Hippocampal formation (tissue), 2 donors: Measurements from ENCODE around the gene DZIP1L.

Experiments used
- DNase-seq, 2 donors: peaks; one replicate each; lab custom pipeline; 2025; lab: John Stamatoyannopoulos, UW

DZIP1L gene

GRCh38 chr3:138068579-138069174 is 46.7 kb downstream of the DZIP1L start:
- DNase-seq, result peak; percentile 55 to 74

DNA sequence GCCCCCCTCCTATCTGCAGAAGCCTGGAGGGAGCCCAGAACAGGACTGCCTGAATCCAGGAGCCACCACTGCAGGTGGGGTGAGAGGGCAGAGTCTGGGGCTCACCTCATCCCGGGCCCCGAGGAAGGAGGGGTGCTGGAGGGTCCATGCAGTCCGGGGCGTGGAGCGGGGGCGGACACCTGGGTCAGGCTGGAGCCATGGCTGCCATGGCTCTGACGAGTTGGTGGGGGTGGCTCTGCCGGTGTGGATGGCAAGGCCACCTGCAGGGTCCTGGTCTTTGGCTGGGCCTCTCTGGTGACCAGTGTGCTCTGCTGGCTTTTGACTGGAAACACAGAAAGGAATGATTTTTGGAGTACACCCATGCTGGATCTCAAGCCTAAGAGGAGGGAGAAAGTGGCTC is 47.4 kb downstream of the DZIP1L start:
- no peak for DNase-seq

DNA sequence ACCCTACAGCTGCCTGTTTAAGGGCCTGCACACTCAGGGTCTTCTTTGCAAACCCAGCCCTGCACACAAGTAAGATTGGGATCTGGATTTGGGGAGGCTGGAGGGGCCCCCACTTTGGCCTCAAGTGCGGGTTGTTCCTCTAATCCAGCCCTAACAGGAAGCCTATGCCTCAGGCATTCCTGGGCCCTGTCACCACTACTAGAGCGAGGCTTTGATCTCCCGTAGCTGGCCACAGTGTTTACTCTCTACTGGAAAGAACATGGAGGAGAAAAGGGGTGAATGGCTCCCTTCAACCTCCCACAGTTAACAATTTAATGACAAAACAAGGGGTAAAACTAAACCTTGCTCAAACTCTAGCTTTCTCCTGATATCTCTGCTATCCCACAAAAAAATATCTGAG is 48.4 kb downstream of the DZIP1L start:
- no peak for DNase-seq

- no peak for DNase-seq
Measured at GRCh38 chr3:138066383-138066782, 49.0 kb downstream of the DZIP1L start.

DNA sequence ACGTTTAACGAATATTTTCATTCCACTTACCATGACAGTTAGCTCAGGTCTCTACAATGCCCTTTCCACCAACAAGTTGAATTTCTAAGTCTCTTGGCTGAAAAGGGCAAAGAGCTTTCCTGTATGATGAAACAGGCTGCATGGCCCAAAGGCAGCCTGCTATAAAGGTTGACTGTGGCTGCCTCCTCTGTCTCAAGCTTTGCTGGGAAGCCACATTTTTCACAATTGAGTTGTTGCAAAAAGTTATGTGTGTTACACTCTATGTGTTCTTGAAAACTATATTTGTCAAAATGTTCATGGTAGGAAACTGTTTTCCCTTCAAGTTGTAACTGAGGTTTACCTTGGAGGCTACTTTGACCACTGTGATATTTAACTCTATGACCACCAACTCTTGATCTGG is 49.5 kb downstream of the DZIP1L start:
- DNase-seq, result no peak

GRCh38 chr3:138063416-138063815 is 52.0 kb downstream of the DZIP1L start:
- DNase-seq, result no peak

- no peak for DNase-seq
Measured at GRCh38 chr3:138062626-138063025, 52.8 kb downstream of the DZIP1L start.

- DNase-seq, result no peak
Measured at GRCh38 chr3:138062037-138062436, 53.4 kb downstream of the DZIP1L start.

DNA sequence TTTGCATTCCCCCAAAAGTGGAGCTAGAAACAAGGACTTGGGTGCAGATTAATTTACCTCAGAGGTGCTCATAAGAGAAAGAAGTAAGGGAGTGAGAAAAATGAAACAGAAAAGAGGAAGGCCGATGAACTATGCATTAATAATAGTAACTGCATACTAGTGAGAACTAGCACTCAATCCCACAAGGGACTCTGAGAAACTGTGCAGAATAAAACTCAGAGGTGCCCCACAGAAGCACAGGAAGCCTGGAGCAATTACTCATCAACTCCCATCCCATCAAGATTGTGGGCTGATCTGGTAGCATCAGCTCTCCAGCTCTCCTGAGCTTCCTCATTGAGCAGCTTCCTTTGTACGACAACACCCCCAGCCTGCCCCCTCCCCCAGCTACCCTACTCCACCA is 54.6 kb downstream of the DZIP1L start:
- no peak for DNase-seq

DNA sequence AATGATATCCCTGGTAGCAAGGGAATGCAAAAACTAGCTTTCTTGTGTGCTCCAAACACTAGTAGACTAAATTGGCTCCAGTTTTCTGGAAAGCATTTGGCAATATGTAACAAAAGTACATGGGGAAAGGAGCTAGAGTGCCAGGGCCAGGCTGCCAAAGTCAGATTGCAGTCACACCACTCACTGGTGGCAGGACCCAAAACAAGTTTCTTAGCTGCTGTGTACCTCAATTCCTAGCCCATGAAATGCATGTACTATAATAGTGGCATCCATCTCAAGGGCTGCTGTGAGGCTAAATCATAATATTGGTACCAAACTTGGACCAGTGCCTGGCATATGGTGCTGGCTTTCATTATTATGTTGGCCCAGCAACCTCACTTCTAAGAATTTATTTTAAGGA is 56.1 kb downstream of the DZIP1L start:
- no peak for DNase-seq

DNA sequence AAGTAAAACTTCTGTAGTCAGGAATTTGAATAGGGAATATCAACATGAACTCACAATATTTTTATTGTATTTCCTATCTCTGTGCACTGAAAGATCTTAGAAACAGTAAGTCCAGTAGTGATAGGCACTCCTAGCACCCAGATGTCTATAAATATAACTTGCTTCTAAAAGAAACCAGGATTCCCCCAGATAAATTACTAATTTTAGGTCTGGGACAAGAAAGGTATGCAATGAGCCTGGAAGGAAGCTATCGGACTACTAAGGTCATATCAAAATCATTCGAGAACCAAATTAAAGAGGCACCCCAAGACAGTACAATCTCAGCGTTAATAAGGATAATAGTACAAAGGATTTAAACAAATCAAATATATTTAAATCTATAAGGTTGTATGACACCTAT is 58.0 kb downstream of the DZIP1L start:
- no peak for DNase-seq

DNA sequence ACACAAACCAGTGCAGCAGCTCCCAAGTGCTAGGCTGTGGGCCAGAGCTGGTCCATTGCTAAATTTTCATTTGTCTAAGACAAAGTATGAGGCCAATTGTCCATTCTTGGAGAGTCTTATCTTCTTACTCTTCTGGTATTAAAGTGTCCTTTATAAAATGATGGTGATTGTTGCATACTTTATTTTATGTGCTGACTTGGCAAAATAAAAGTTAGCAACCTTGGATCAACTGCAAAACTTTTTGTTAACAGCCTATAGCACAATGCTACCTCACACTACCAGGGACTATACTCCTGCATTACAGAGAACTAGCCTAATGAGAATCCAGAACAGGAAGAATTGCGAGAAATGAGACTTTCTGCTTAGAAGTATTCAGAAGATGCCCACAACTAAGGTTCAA is 61.4 kb downstream of the DZIP1L start:
- DNase-seq, result no peak

GRCh38 chr3:138051947-138052802 is 63.2 kb downstream of the DZIP1L start:
- no peak for DNase-seq

- no peak for DNase-seq
Measured at GRCh38 chr3:138049157-138049919, 66.1 kb downstream of the DZIP1L start.

DNA sequence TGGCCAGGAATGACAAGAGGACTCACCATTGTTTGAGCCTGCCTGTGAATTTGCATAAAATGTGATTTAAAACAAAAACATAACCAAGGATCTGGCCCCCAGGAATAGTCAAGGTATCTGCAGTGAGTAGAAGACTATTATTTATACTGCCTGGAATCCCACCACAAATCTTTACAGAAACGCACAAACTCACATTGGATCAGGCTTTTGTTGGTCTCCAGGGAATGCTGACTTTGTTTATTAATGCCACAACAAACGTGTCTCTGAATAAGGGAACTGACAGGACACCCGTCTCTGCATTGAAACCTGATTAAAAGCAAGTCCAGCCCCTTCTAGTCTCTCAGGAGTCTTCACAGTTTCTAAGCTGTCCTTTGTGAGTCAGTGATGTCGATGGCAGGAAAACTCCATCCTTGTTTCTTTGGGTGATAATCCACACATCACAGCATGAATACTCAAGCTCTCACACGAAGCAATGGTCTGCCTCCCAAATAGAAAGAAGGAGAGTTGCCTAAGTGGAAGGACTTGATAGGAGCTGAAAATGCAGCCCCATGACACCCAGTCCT is 67.7 kb downstream of the DZIP1L start:
- no peak for DNase-seq

DNA sequence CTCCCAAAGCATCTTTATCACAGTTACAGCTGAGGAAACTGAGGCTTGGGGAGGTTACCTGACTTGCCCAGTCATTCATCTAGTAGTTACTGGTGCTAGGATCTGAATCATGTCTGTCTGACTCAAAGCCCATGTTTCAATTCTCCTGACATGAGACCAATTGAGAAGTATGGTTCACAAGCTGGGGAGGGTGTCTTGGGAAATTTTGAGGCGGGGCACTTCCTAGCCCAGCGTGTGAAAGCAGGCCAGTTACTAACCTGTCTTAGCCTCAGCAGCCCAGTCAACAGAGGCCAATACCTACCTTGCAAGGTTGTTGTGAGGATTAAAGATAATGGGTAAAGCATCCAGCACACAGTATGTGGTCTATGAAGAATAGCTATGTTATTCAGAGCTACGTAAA is 68.5 kb downstream of the DZIP1L start:
- no peak for DNase-seq

DNA sequence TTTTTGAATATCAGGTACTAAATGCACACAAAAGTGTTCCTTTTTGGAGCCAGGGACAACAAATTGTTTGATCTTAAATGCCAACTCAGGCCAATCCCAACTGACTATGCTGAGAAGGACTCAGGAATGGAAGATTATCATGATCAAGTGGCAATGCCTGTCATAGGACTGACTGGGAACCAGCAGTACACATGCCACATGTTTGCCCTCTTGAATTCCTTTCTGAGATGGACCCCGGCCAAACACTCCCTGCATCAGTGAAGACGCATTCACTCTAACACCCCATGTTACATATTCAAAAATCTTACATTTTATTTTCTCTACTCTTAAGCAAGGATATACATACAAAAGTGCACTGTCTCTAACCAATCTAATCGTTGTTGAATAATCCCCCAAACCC is 69.3 kb downstream of the DZIP1L start:
- no peak for DNase-seq

- DNase-seq, result no peak
Measured at GRCh38 chr3:138043266-138044029, 72.0 kb downstream of the DZIP1L start.

DNA sequence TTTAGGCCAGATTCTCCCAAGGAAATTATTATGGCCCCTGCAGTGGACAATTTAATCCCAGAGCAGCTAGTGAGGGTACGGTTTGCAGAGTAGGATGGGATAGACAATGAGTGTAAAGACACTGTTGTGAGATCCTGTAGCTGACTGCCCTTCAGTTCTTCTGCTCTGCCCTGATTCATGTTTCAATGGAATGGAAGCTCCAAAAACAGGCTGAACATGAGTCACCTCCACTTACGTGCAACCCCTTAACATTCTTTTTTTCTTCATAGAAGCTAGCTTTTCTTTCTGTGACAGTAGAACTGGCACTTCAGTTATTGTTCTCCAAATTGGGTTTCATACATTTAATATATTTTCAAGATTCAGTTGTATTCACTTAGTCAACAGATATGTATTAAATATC is 73.4 kb downstream of the DZIP1L start:
- no peak for DNase-seq

- DNase-seq, result no peak
Measured at GRCh38 chr3:138038725-138039462, 76.5 kb downstream of the DZIP1L start.

GRCh38 chr3:138036572-138036971 is 78.8 kb downstream of the DZIP1L start:
- no peak for DNase-seq
